Aorta (tissue), 5 donors: ENCODE results near the gene FXYD3. TPM values are rescaled to one million over a fixed set of nuclear protein-coding genes. Genes with fewer than 3 reads are reported as not detected.
A peak's percentile ranks its signal among the peaks of the same experiment; 100 is the strongest.

ENCODE experiments used
- ATAC-seq: fragments of 200-7000 bp; cut with Tn5 transposase; one replicate; pipeline ENCODE4 v1.9.1; 2022; ENCODE audit warnings: moderate library complexity; ENCODE audit not compliant: low FRiP score
- DNase-seq, 2 donors: peaks; one replicate each; pipeline ENCODE4 v3.0.0-alpha.2; 2020
- H3K27ac ChIP-seq, 2 donors: one replicate each; pipeline ENCODE4 v1.5.1; 2013; ENCODE audit warnings: low read length in 2 of 2, mild to moderate bottlenecking in 2 of 2, moderate library complexity in 2 of 2, control low read depth in 1 of 2, inconsistent platforms in 1 of 2, low read depth in 1 of 2
- H3K27me3 ChIP-seq, 2 donors: one replicate each; pipeline ENCODE4 v1.6.1; 2013; ENCODE audit warnings: control low read depth in 1 of 2, low read length in 1 of 2, mild to moderate bottlenecking in 1 of 2, moderate library complexity in 1 of 2; ENCODE audit not compliant: insufficient read depth in 2 of 2, control insufficient read depth in 1 of 2
- H3K36me3 ChIP-seq, 2 donors: one replicate each; pipeline ENCODE4 v1.6.1; 2013; ENCODE audit warnings: control low read depth in 1 of 2, low read length in 1 of 2, mild to moderate bottlenecking in 1 of 2; ENCODE audit not compliant: insufficient read depth in 2 of 2, control insufficient read depth in 1 of 2
- H3K4me1 ChIP-seq, 2 donors: one replicate each; pipeline ENCODE4 v1.6.1; 2013; ENCODE audit warnings: low read length in 2 of 2, control low read depth in 1 of 2, mild to moderate bottlenecking in 1 of 2, moderate library complexity in 1 of 2; ENCODE audit not compliant: insufficient read depth in 2 of 2, control insufficient read depth in 1 of 2
- H3K4me3 ChIP-seq, 2 donors: one replicate each; pipeline ENCODE4 v1.5.1; 2013; ENCODE audit warnings: low read length in 2 of 2, control low read depth in 1 of 2, mild to moderate bottlenecking in 1 of 2
- H3K9me3 ChIP-seq: one replicate; pipeline ENCODE4 v1.6.1; 2013; ENCODE audit warnings: mild to moderate bottlenecking, low read length; ENCODE audit not compliant: control insufficient read depth
- WGBS, 2 donors: extraction: QIAGEN DNeasy Blood & Tissue Kit; methylation state at CpG; one replicate each; pipeline ENCODE4 v1.1.7; 2013; 5-methylcytosine and 5-hydroxymethylcytosine counted together
- intact Hi-C, 2 donors: fragments of 100-400 bp; cut with DNase I; formaldehyde crosslinking; loops; one replicate each; pipeline versions ENCODE4 v1.14.2 to v1.15.0; 2022
- polyA plus RNA-seq, 2 donors: library from polyadenylated mRNA; stranded (reverse); fragments of 200-250 nt; gene quantifications; one replicate each; pipeline ENCODE4 v1.2.3, GENCODE V29; 2013
- total RNA-seq, 2 donors: library from RNA; stranded (reverse); fragmentation: NEBNext Ultra II Directional; extraction: Animal tissue kit (Norgen Biotek cat#: 25700); gene quantifications; one replicate each; pipeline ENCODE4 v1.2.1, GENCODE V29; 2021
- donor health status: healthy with polysubstance abuse.
- donor health status: Bipolar disorder and iron deficiency.
- donor health status: DM: no; HTN: no; CAD: no.
- donor health status: DM: no; HTN: no; CAD: no.
- donor health status: DM: yes; HTN: yes; CAD: no.

FXYD3 gene
- total and polyA plus RNA-seq, 4 donors: 0.49 to 77.6 (median 4.3) TPM

- Histone ChIP-seq H3K9me3 (no peaks in the 10 kb centered on the region), H3K36me3 (no peaks in the 10 kb centered on the region), H3K27ac (no peak overlapping the region), H3K27me3 (no peaks in the 10 kb centered on the region), H3K4me3 (no peak overlapping the region), H3K4me1 (no peaks in the 10 kb centered on the region)
- intact Hi-C loops: loop anchor here (5.0 kb wide), 1 partner anchor 118 kb away; no protein-coding TSS in a partner anchor
- 2 to 5% methylated on average over 36 of the region's 36 CpGs for WGBS, 2 donors
- DNase-seq (no peak), ATAC-seq (peak; percentile 65)
Measured at GRCh38 chr19:35090506-35091214, 25.0 kb upstream of the FXYD3 start.

- no peak overlapping the region for H3K27ac ChIP-seq
- H3K4me3 ChIP-seq: no peak overlapping the region
- H3K4me1 ChIP-seq: no peaks in the 10 kb centered on the region
- WGBS, 2 donors: 92% methylated on average over 5 of the region's 5 CpGs
- ATAC-seq: no peak
- H3K9me3 ChIP-seq: no peaks in the 10 kb centered on the region
- no peak for DNase-seq
- no peaks in the 10 kb centered on the region for H3K36me3 ChIP-seq
- no peaks in the 10 kb centered on the region for H3K27me3 ChIP-seq
- intact Hi-C loops: loop anchor here (5.0 kb wide), 1 partner anchor 121 kb away; no protein-coding TSS in a partner anchor
Measured at GRCh38 chr19:35093430-35093829, 22.2 kb upstream of the FXYD3 start.

GRCh38 chr19:35093941-35094647 lies 21.5 kb upstream of the FXYD3 start:
- ATAC-seq (no peak), DNase-seq (no peak)
- no peaks in the 10 kb centered on the region for H3K9me3 ChIP-seq
- H3K36me3 ChIP-seq: no peaks in the 10 kb centered on the region
- H3K27ac ChIP-seq: no peak overlapping the region
- 86 to 87% methylated on average over 11 of the region's 11 CpGs for WGBS, 2 donors
- intact Hi-C loops: loop anchor here (5.0 kb wide), 1 partner anchor 122 kb away; no protein-coding TSS in a partner anchor
- no peaks in the 10 kb centered on the region for H3K27me3 ChIP-seq
- no peaks in the 10 kb centered on the region for H3K4me1 ChIP-seq
- no peak overlapping the region for H3K4me3 ChIP-seq

GRCh38 chr19:35094656-35095055 lies 21.0 kb upstream of the FXYD3 start:
- H3K4me1 ChIP-seq: no peaks in the 10 kb centered on the region
- no peak for DNase-seq
- H3K27me3 ChIP-seq: no peaks in the 10 kb centered on the region
- no peak for ATAC-seq
- H3K36me3 ChIP-seq: no peaks in the 10 kb centered on the region
- 87 to 91% methylated on average over 4 of the region's 4 CpGs for WGBS, 2 donors
- no peaks in the 10 kb centered on the region for H3K9me3 ChIP-seq
- intact Hi-C loops: loop anchor here (5.0 kb wide), 1 partner anchor 122 kb away; no protein-coding TSS in a partner anchor
- H3K4me3 ChIP-seq: no peak overlapping the region
- no peak overlapping the region for H3K27ac ChIP-seq

GRCh38 chr19:35095667-35096368 lies 19.8 kb upstream of the FXYD3 start:
- DNase-seq: no peak
- no peak overlapping the region for H3K27ac ChIP-seq
- no peaks in the 10 kb centered on the region for H3K27me3 ChIP-seq
- no peaks in the 10 kb centered on the region for H3K9me3 ChIP-seq
- WGBS, 2 donors: 67 to 70% methylated on average over 8 of the region's 8 CpGs
- intact Hi-C loops: no loop called here
- H3K4me1 ChIP-seq: no peaks in the 10 kb centered on the region
- no peak for ATAC-seq
- H3K4me3 ChIP-seq: no peak overlapping the region
- no peaks in the 10 kb centered on the region for H3K36me3 ChIP-seq

- DNase-seq (no peak), ATAC-seq (no peak)
- H3K9me3 ChIP-seq: no peaks in the 10 kb centered on the region
- no peaks in the 10 kb centered on the region for H3K27me3 ChIP-seq
- H3K4me3 ChIP-seq: no peak overlapping the region
- no peaks in the 10 kb centered on the region for H3K4me1 ChIP-seq
- intact Hi-C loops: no loop called here
- no peak overlapping the region for H3K27ac ChIP-seq
- 73 to 75% methylated on average over 29 of the region's 29 CpGs for WGBS, 2 donors
- H3K36me3 ChIP-seq: no peaks in the 10 kb centered on the region
Measured at GRCh38 chr19:35098413-35099049, 17.1 kb upstream of the FXYD3 start.

GRCh38 chr19:35099155-35099896 lies 16.3 kb upstream of the FXYD3 start:
- DNase-seq (no peak), ATAC-seq (peak; percentile 15)
- 84% methylated on average over 21 of the region's 21 CpGs for WGBS, 2 donors
- Histone ChIP-seq H3K9me3 (no peaks in the 10 kb centered on the region), H3K36me3 (no peaks in the 10 kb centered on the region), H3K27me3 (no peaks in the 10 kb centered on the region), H3K4me3 (no peak overlapping the region), H3K4me1 (no peaks in the 10 kb centered on the region), H3K27ac (no peak overlapping the region)
- intact Hi-C loops: no loop called here

GRCh38 chr19:35099897-35100275 lies 15.7 kb upstream of the FXYD3 start:
- no peak for ATAC-seq
- Histone ChIP-seq H3K27me3 (no peaks in the 10 kb centered on the region), H3K36me3 (no peaks in the 10 kb centered on the region), H3K4me1 (no peaks in the 10 kb centered on the region), H3K27ac (no peak overlapping the region), H3K9me3 (no peaks in the 10 kb centered on the region), H3K4me3 (no peak overlapping the region)
- WGBS, 2 donors: 90 to 94% methylated on average over 13 of the region's 13 CpGs
- no peak for DNase-seq
- intact Hi-C loops: no loop called here
